Activated T-helper 1 cell treated with anti-CD3 and anti-CD28 coated beads, Interleukin-2, amount 50 U/mL, for 16 hours (primary cell): ENCODE measurements around the gene CAMK2G.
A peak's percentile ranks its signal among the peaks of the same experiment; 100 is the strongest.
"Not testable (repeated sequence)": the region's sequence is repeated elsewhere in the genome, so short reads cannot be mapped to it uniquely, and the experiment has no call there.

Experiments
- DNase-seq, 2 donors: peaks; one replicate each; pipeline ENCODE4 v3.0.0-alpha.2; 2020; ENCODE audit warnings: low read depth in 1 of 2, low spot score in 1 of 2

Gene CAMK2G

GRCh38 chr10:73797324-73798025 is 76.9 kb downstream of the CAMK2G start:
- DNase-seq: no peak

GRCh38 chr10:73796766-73797165 is 77.6 kb downstream of the CAMK2G start:
- no peak for DNase-seq

- DNase-seq: not testable (repeated sequence)
Observed at GRCh38 chr10:73796035-73796434, 78.3 kb downstream of the CAMK2G start.

GRCh38 chr10:73795491-73795890 is 78.9 kb downstream of the CAMK2G start:
- DNase-seq: not testable (repeated sequence)

- no peak for DNase-seq
Observed at GRCh38 chr10:73793456-73793855, 80.9 kb downstream of the CAMK2G start.

- no peak for DNase-seq
Observed at GRCh38 chr10:73791871-73792400, 82.4 kb downstream of the CAMK2G start.

- DNase-seq: no peak
Observed at GRCh38 chr10:73790886-73791625, 83.3 kb downstream of the CAMK2G start.

- DNase-seq: no peak
Observed at GRCh38 chr10:73789659-73790055, 84.7 kb downstream of the CAMK2G start.

- no peak for DNase-seq
Observed at GRCh38 chr10:73788864-73789658, 85.3 kb downstream of the CAMK2G start.

- DNase-seq: not testable (repeated sequence)
Observed at GRCh38 chr10:73787031-73787800, 87.1 kb downstream of the CAMK2G start.

- DNase-seq: no peak
Observed at GRCh38 chr10:73786512-73786885, 87.9 kb downstream of the CAMK2G start.

- DNase-seq: peak in 1 of 2 donors; percentile 32
Observed at GRCh38 chr10:73785721-73786511, 88.4 kb downstream of the CAMK2G start.

GRCh38 chr10:73785211-73785720 is 89.1 kb downstream of the CAMK2G start, which contains the start of gene ZSWIM8:
Gene ZSWIM8, plus strand, starts transcription at chr10:73785606. Its CDS starts 273 bp downstream, at chr10:73785879.
- DNase-seq: peak; percentile 66 to 78

- no peak for DNase-seq
Observed at GRCh38 chr10:73782749-73783085, 91.6 kb downstream of the CAMK2G start.

- peak; percentile 86 to 88 for DNase-seq
Observed at GRCh38 chr10:73781879-73782748, 92.2 kb downstream of the CAMK2G start, which contains the start of gene CHCHD1. Gene CHCHD1, plus strand, starts transcription at chr10:73782048. Its CDS starts 28 bp downstream, at chr10:73782076.

GRCh38 chr10:73781548-73781878 is 92.8 kb downstream of the CAMK2G start:
- DNase-seq: no peak

- no peak for DNase-seq
Observed at GRCh38 chr10:73780966-73781365, 93.4 kb downstream of the CAMK2G start.

- no peak for DNase-seq
Observed at GRCh38 chr10:73780301-73780700, 94.1 kb downstream of the CAMK2G start.
